Adrenal gland (tissue), 5 donors: ENCODE data around the gene RFXANK.

ENCODE experiments used
- POLR2A ChIP-seq, 2 donors: fragments of 450-650 bp; IDR thresholded peaks; one replicate each; pipeline ENCODE4 v1.6.1; 2017; ENCODE audit warnings: antibody characterized with exemption in 2 of 2, mild to moderate bottlenecking in 2 of 2, moderate library complexity in 1 of 2
- TF ChIP-seq, protein P1 (sequence below), 6 experiments: fragments of 450-650 bp in 4 of 6; fragments of 200-600 bp in 2 of 6; sonication (generic) in 1 of 6; IDR thresholded peaks; 1 replicate in 5 of 6; 2 replicates in 1 of 6; pipeline versions ENCODE4 v1.5.1 to v1.8.0; 2016 to 2021; ENCODE audit warnings: antibody characterized with exemption in 6 of 6, mild to moderate bottlenecking in 2 of 6, moderate library complexity in 1 of 6
- donor health status: DM: no; HTN: no; CAD: no.

DNA sequence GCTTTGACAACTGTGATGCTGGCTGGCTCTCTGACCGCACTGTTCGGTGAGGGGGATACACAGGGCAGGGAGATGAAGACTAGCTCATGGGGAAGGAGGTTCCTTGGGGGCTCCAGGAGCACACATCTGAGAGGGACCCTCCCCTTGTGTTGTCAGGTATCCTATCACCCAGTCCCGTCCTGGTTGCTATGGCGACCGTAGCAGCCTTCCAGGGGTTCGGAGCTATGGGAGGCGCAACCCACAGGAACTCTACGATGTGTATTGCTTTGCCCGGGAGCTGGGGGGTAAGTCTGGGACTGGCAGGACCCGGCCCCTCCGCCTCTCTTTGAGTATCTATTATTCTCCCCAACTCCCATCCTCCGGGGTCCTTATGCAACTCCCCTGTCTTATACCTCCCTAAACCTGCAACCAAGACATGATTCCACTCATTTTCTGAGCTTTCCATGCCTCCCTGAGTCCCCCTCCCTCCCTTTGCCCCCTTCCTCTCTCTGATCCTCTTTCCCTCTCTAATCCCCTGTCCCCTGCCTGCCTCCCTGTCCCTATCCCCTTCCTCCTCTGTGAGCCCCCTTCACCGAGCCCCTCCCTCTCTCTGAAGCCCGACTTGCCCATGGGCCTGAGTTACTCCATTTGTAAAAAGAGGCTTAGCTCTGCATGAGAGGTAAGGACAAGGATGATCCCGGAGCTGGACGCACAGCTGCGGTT, 32.2 kb downstream of the RFXANK start:
- TF ChIP-seq, protein P1, sequence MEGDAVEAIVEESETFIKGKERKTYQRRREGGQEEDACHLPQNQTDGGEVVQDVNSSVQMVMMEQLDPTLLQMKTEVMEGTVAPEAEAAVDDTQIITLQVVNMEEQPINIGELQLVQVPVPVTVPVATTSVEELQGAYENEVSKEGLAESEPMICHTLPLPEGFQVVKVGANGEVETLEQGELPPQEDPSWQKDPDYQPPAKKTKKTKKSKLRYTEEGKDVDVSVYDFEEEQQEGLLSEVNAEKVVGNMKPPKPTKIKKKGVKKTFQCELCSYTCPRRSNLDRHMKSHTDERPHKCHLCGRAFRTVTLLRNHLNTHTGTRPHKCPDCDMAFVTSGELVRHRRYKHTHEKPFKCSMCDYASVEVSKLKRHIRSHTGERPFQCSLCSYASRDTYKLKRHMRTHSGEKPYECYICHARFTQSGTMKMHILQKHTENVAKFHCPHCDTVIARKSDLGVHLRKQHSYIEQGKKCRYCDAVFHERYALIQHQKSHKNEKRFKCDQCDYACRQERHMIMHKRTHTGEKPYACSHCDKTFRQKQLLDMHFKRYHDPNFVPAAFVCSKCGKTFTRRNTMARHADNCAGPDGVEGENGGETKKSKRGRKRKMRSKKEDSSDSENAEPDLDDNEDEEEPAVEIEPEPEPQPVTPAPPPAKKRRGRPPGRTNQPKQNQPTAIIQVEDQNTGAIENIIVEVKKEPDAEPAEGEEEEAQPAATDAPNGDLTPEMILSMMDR (IDR thresholded peaks at IDR 0.05) = no peak
- no peak for TF ChIP-seq POLR2A (IDR thresholded peaks at IDR 0.05)
